Measurements from ENCODE around the gene STARD13.

DNA sequence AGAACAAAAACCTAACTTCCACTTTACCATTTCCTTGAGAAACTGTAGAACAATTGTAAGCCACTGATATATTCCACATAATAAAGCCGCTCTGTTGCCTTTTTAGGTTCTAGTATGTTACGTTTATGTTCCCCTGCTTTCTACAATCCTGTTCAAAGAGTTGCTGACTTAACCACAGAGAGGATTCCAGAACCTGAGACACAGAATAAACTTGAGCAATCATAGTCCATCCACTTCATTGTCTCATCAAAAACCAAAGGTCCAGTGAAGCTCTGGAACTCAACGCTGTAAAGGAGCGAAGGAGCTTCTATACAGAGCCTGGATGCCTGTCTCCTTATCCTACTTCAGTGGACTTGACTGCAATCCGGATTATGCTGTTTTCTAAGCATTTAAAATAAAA is 4.6 kb downstream of the STARD13 start:
- TF ChIP-seq, protein P1, sequence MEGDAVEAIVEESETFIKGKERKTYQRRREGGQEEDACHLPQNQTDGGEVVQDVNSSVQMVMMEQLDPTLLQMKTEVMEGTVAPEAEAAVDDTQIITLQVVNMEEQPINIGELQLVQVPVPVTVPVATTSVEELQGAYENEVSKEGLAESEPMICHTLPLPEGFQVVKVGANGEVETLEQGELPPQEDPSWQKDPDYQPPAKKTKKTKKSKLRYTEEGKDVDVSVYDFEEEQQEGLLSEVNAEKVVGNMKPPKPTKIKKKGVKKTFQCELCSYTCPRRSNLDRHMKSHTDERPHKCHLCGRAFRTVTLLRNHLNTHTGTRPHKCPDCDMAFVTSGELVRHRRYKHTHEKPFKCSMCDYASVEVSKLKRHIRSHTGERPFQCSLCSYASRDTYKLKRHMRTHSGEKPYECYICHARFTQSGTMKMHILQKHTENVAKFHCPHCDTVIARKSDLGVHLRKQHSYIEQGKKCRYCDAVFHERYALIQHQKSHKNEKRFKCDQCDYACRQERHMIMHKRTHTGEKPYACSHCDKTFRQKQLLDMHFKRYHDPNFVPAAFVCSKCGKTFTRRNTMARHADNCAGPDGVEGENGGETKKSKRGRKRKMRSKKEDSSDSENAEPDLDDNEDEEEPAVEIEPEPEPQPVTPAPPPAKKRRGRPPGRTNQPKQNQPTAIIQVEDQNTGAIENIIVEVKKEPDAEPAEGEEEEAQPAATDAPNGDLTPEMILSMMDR (IDR thresholded peaks at IDR 0.05), result no peak
- no peak for TF ChIP-seq POLR2A (IDR thresholded peaks at IDR 0.05)
